Limb (tissue), 2 donors: ENCODE results near the gene FAM25G.
A peak's percentile ranks its signal among the peaks of the same experiment; 100 is the strongest.

Source experiments
- DNase-seq, 2 donors: peaks; one replicate each; pipeline ENCODE4 v3.0.0-alpha.2; 2016; ENCODE audit errors: extremely low spot score in 2 of 2

Gene FAM25G

DNA sequence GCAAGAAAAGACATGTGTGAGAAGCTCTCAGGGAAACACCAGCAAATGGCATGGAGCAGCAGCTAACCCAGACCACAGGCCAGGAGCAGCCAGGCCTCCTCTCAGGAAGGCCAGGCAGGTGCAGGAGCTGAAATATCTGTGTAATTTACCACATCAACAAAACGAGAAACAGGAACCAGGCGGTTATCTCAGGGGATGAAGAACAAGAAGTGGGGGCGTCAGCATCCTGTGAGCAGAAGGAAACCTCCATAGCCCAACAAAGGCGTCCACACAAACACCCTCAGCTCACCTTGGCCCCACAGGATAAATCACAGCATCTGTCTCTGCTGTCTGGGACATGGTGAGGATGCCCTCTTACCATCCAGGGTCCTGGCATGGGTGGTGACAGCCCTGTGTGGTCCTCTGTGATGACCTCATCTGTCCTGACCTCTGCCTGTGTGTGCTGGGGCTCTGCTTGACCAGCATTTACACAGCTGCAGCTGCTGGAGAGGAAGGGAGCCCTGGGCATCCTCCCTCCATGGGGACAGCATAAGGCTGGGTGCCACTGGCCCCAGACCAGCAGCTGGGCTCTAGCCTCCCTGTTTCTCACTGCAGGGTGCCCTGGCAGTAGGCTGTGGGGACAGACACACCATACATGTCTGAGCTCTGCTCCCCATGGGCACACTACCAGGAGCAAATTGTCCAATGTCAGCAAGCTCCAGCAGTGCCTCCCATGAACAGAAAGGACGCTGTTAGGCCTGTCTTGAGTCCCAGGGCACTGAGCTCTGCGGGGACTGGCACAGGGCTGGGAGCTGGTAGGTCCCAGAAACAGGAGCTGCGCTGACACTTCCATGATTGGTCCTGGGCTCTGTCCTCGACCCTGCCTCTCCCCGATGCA lies 42.2 kb downstream of the FAM25G start:
- peak in 1 of 2 donors; percentile 18 for DNase-seq

DNA sequence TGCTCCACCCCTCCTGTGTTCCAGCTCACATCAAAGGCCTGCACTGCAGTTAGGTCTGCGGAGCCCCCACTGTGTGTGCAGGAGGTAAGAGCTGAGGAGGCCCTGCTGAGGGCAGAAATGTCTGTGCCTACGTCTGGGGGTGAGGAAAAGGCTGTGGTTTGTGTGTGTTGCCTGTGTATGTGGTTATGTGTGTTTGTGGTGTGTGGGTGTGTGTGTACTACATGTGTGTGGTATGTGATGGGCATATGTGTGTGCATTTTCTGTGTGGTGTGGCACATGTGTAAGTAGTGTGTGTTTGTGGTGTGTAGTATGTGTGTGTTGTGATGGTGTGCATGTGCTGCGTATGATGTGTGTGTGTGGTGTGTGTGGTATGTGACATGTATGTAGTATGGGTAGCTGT lies 43.8 kb downstream of the FAM25G start:
- DNase-seq = no peak

DNA sequence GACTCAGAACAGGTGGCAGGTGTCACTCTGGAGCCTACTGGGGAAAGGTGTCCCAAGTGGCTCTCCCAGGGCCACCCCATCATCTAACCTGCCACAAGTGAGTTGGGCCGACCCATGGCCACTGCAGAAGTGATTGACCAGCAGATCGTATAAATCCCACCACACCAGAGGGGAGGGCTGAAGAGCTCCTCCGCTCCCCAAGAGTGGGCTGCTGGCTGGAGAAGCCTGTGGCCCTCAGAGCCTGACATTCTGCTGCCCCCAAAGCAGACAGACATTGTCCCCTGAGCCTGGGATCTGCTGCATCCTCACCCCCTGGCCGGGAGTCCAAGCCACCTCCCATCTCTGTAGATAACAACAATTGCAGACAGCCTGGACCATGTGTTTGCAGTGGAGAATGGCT lies 44.3 kb downstream of the FAM25G start:
- no peak for DNase-seq

DNA sequence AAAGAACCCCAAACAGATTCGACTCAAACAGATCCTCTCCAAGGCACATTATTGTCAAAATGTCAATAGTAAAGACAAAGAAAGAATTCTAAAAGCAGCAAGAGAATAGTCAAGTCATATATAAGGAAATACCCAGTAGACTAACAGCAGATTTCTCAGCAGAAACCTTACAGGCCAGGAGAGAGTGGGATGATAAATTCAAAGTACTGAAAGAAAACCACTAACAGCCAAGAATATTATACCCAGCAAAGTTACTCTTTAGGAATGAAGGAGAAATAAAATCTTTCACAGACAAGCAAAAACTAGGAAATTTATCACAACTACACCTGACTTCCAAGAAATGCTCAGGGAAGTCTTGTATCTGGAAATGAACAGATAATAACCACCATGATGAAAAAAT lies 45.8 kb downstream of the FAM25G start:
- no peak for DNase-seq

DNA sequence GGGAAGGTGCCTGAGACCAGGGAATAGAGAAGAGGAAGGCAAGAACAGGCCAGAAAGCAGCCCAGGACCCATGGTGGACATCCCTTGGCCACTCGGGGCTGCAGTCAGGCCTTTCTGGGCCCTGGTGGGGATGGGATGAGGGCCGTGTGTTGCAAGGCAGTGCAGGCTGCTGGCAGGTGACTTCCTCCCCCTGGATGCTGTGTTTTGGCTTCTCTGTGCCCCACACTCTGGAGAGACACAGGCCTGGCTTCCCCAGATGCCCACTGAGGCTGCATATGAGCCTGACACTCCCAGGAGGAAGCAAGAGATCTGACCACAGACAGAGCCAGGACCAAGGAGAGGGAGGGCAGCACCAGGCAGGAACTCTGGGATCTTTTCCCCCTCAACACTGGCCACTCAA lies 47.5 kb downstream of the FAM25G start:
- no peak for DNase-seq

DNA sequence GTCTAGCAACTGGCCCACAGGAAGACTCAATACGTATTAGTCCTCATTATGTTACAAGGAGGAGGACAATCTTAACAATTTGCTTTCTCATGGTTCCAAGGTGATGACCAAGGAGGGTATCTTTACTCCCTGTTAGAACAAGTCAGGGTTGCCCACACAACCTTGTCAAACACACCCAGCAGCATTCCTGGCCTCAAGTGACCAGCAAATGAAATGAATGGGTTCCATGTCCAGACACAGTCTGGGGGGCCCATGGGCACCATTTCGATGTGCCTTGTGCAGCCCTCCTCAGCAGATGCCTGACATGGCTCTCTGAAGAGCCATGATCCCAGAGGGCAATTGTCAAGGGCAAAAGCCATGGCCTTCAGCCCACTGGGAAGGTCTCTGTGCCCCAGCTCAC lies 48.4 kb downstream of the FAM25G start:
- DNase-seq = no peak

DNA sequence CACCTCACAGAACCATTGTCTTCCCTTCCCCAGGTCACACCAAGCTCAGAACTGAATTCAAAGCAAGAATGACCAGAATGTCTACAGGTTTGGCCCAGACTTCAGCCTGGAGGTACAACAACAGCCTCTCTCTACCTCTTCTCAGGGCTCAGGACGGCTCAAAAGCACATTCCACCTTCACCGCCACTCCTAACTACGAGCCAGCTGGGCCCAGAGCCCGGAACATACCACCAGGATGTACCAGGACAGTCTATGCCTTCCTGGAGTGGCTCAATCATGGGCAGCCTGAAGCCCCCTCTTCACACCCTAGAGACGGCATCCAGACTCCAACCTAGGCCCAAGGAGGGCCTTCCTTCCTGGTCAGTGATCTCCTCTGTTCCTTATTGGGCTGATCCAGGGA lies 49.1 kb downstream of the FAM25G start:
- DNase-seq = no peak

DNA sequence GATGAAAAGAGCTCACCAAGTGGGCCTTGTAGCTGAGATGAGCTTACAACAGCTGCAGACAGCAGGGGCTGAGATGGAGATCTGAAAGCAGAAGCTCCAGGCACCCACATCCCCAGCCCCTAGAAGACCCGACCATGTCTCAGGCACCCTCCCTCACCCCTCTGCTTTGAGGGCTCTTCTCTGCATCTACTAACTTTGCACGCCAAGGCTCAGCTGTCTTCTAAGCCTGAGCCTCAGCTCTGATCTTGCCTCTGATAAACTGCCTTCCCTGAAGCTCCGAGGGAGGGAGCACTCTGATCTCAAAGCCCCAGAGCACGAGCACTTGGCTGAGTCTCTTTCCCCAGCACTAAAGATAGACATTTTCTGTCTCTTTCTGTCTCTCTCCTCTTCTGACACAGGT lies 49.6 kb downstream of the FAM25G start:
- DNase-seq = no peak

DNA sequence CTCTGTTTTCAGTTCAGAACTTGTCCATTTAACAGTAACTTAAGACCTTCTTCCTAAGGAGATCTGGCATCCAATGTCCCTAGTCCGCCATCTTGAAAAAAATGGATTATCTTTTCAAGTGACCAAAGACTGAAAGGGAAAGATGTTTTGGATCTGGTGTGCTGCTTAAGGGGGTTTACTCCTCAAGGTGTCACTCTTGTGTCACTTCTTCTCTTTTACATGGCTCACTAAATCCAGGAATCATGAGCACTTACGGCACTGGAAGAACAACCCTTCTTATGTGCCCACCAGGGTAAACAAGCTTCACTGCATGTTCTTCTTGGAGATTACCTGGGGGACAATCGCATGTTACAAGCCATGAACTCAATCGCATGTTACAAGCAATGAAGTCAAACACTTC lies 51.3 kb downstream of the FAM25G start:
- no peak for DNase-seq

DNA sequence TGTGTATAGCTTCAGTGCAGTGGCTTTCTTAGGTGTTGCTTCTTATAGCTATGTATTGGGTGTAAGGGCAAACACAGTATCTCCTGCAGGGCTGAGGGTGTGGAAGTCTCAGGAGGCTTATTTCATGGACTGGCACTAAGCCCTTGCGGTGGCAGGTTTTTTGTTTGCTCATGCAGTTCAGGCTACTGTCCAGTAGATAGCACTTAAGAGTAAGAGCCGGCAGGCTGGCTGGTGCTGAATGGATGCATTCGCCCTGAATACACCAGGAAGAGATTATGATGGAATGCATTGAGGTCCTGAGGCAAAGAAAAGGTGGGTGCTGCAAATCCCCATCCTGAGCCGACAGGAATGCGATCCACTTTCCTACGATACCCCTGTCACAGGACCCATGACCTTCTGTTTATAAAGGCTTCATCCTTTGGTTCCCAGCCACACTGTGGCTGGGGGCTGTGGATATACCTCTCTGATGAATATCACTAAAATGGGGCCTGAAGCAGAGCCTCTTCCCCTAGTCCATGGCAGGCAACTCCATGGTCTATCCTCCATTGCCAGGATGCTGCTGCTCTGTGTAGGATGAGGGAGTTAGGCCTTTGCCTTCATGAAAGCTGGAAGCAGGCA lies 52.5 kb downstream of the FAM25G start:
- DNase-seq = no peak
